NCI-H1436 (cell line): ENCODE data around the gene RFX8.

Source experiments
- DNase-seq: peaks from one replicate; lab custom pipeline; 2025; lab: John Stamatoyannopoulos, UW

RFX8 gene

GRCh38 chr2:101348883-101349282, 126.0 kb downstream of the RFX8 start:
- no peak for DNase-seq
